GM10248 (cell line): Measurements from ENCODE around the gene ANKRD12.

ENCODE experiments used
- CTCF ChIA-PET: fragments of 300-600 bp; sonication (Branson Sonifier 250); formaldehyde crosslinking; extraction: SDS; loops from one replicate; lab custom pipeline; 2021; ENCODE audit warnings: antibody characterized with exemption; lab: Yijun Ruan, JAX
- POLR2A ChIA-PET: fragments of 350-650 bp; sonication (Branson Sonifier 250); formaldehyde crosslinking; extraction: SDS; loops from one replicate; lab custom pipeline; 2020; ENCODE audit warnings: antibody characterized with exemption; lab: Yijun Ruan, JAX
- DNase-seq: peaks from one replicate; pipeline ENCODE4 v3.0.0; 2012; ENCODE audit errors: extremely low spot score
- CTCF ChIP-seq: IDR thresholded peaks from 2 replicates; pipeline ENCODE4 v1.5.1; 2012; ENCODE audit warnings: mild to moderate bottlenecking, low read depth; ENCODE audit errors: extremely low read depth, missing control alignments, control extremely low read depth

The ANKRD12 gene

GRCh38 chr18:9296233-9297006, 159.8 kb downstream of the ANKRD12 start:
- POLR2A ChIA-PET: no interaction called here

GRCh38 chr18:9297007-9297393, 160.4 kb downstream of the ANKRD12 start:
- ChIA-PET CTCF (interaction anchor here (0.9 to 1.3 kb wide), 2 partner anchors 9 to 15 kb away, joined by 3 read pairs; no protein-coding TSS in a partner anchor), POLR2A (no interaction called here)
- no peak for DNase-seq
- no peak for TF ChIP-seq CTCF

More at GRCh38 chr18:9296233-9297006, 159.8 kb downstream of the ANKRD12 start:
- no peak for DNase-seq
- no peak for TF ChIP-seq CTCF
- CTCF ChIA-PET: interaction anchor here (1.3 kb wide), 1 partner anchor 9 kb away, joined by 3 read pairs; no protein-coding TSS in a partner anchor

GRCh38 chr18:9304388-9305070, 167.9 kb downstream of the ANKRD12 start:
- POLR2A ChIA-PET: no interaction called here
- no peak for TF ChIP-seq CTCF
- CTCF ChIA-PET: no interaction called here

GRCh38 chr18:9319333-9319732, 182.8 kb downstream of the ANKRD12 start:
- ChIA-PET POLR2A (no interaction called here), CTCF (interaction anchor here (1.5 kb wide), 2 partner anchors 13 to 75 kb away, joined by 3 to 4 read pairs; no protein-coding TSS in a partner anchor)
- DNase-seq: no peak
- no peak for TF ChIP-seq CTCF

More at GRCh38 chr18:9304388-9305070, 167.9 kb downstream of the ANKRD12 start:
- DNase-seq: no peak

GRCh38 chr18:9321017-9321452, 184.5 kb downstream of the ANKRD12 start:
- no peak for DNase-seq
- no peak for TF ChIP-seq CTCF
- CTCF ChIA-PET: interaction anchor here (1.7 to 2.7 kb wide), 2 partner anchors 13 to 21 kb away, joined by 4 to 6 read pairs; partner anchors contain the start of gene TWSG1
- POLR2A ChIA-PET: interaction anchor here (0.5 kb wide), 1 partner anchor 24 kb away, joined by 3 read pairs; no protein-coding TSS in a partner anchor

GRCh38 chr18:9321736-9322135, 185.2 kb downstream of the ANKRD12 start:
- no peak for TF ChIP-seq CTCF
- ChIA-PET POLR2A (no interaction called here), CTCF (interaction anchor here (1.7 to 2.7 kb wide), 3 partner anchors 12 to 79 kb away, joined by 3 to 6 read pairs (median 4); partner anchors contain the start of gene TWSG1)
- DNase-seq: no peak
